CD14-positive monocyte (primary cell): ENCODE measurements around the gene SDC4. TPM values are rescaled to one million over a fixed set of nuclear protein-coding genes. Genes with fewer than 3 reads are reported as not detected.

ENCODE experiments used
- DNase-seq, 3 donors: peaks; one replicate each; pipeline ENCODE4 v3.0.0-alpha.2; 2011 to 2022
- H2AFZ ChIP-seq: 2 replicates; pipeline ENCODE4 v1.6.0; 2012; ENCODE audit warnings: mild to moderate bottlenecking, low read depth, low read length, inconsistent platforms; ENCODE audit not compliant: insufficient read depth, poor library complexity, severe bottlenecking
- H3K27ac ChIP-seq, 2 donors: 1 replicate in 1 of 2; 2 replicates in 1 of 2; pipeline ENCODE4 v1.5.1; 2012 to 2013; ENCODE audit warnings: low read length in 2 of 2, control low read depth in 1 of 2, inconsistent platforms in 1 of 2, low read depth in 1 of 2, mild to moderate bottlenecking in 1 of 2
- H3K27me3 ChIP-seq, 2 donors: one replicate each; pipeline versions ENCODE4 v1.6.0 to v1.6.1; 2011 to 2013; ENCODE audit warnings: low read length in 2 of 2; ENCODE audit not compliant: control insufficient read depth in 2 of 2, insufficient read depth in 2 of 2
- H3K36me3 ChIP-seq, 2 donors: replicated peaks in 1 of 2; 1 replicate in 1 of 2; 2 replicates in 1 of 2; pipeline versions ENCODE4 v1.5.1 to v1.6.1; 2012 to 2013; ENCODE audit warnings: low read length in 2 of 2, control low read depth in 1 of 2, inconsistent platforms in 1 of 2, mild to moderate bottlenecking in 1 of 2; ENCODE audit not compliant: insufficient read depth in 2 of 2, control insufficient read depth in 1 of 2
- H3K4me1 ChIP-seq, 2 donors: 1 replicate in 1 of 2; 2 replicates in 1 of 2; pipeline versions ENCODE4 v1.5.1 to v1.6.1; 2012 to 2013; ENCODE audit warnings: low read length in 2 of 2, control low read depth in 1 of 2, inconsistent platforms in 1 of 2, mild to moderate bottlenecking in 1 of 2, moderate library complexity in 1 of 2; ENCODE audit not compliant: insufficient read depth in 2 of 2, control insufficient read depth in 1 of 2
- H3K4me2 ChIP-seq: replicated peaks from 2 replicates; pipeline ENCODE3; 2012; ENCODE audit warnings: low read length, moderate library complexity, mild to moderate bottlenecking; ENCODE audit not compliant: poor library complexity, severe bottlenecking; ENCODE audit errors: extremely low read depth
- H3K4me3 ChIP-seq, 3 experiments: fragments of 200-600 bp in 1 of 3; sonication (generic) in 1 of 3; replicated peaks in 1 of 3; 1 replicate in 2 of 3; 2 replicates in 1 of 3; pipeline ENCODE4 v1.5.1; 2011 to 2013; ENCODE audit warnings: low read length in 3 of 3, mild to moderate bottlenecking in 3 of 3, control low read depth in 2 of 3, low read depth in 2 of 3, inconsistent platforms in 1 of 3, moderate library complexity in 1 of 3
- H3K79me2 ChIP-seq: 2 replicates; pipeline ENCODE4 v1.6.0; 2012; ENCODE audit warnings: mild to moderate bottlenecking, control low read depth, inconsistent platforms, low read length, moderate library complexity; ENCODE audit not compliant: insufficient read depth
- H3K9ac ChIP-seq: 2 replicates; pipeline ENCODE4 v1.6.0; 2017; ENCODE audit warnings: low read length, mild to moderate bottlenecking; ENCODE audit not compliant: insufficient read depth, poor library complexity, severe bottlenecking
- H3K9me3 ChIP-seq, 2 donors: replicated peaks in 1 of 2; 1 replicate in 1 of 2; 2 replicates in 1 of 2; pipeline versions ENCODE4 v1.5.1 to v1.6.1; 2012 to 2013; ENCODE audit warnings: low read length in 2 of 2, control low read depth in 1 of 2; ENCODE audit not compliant: control insufficient read depth in 1 of 2, insufficient read depth in 1 of 2
- H4K20me1 ChIP-seq: 2 replicates; pipeline ENCODE4 v1.6.0; 2012; ENCODE audit warnings: mild to moderate bottlenecking, low read length, control low read depth, moderate library complexity; ENCODE audit not compliant: insufficient read depth
- H3K27ac Mint-ChIP-seq, 7 donors: one replicate each; pipeline ENCODE4 v1.8.0; 2020; ENCODE audit warnings: mild to moderate bottlenecking in 7 of 7, mixed read lengths in 7 of 7, moderate library complexity in 6 of 7, inconsistent platforms in 2 of 7
- H3K27me3 Mint-ChIP-seq, 3 donors: one replicate each; pipeline ENCODE4 v1.8.0; 2021 to 2022; ENCODE audit warnings: low read depth in 3 of 3, mild to moderate bottlenecking in 3 of 3, mixed read lengths in 3 of 3, moderate library complexity in 3 of 3, inconsistent platforms in 1 of 3
- H3K36me3 Mint-ChIP-seq, 2 donors: one replicate each; pipeline ENCODE4 v1.8.0; 2020; ENCODE audit warnings: mixed read lengths in 2 of 2, inconsistent platforms in 1 of 2, mild to moderate bottlenecking in 1 of 2
- H3K4me1 Mint-ChIP-seq: one replicate; pipeline ENCODE4 v1.8.0; 2020; ENCODE audit warnings: mild to moderate bottlenecking, mixed read lengths
- H3K4me3 Mint-ChIP-seq, 2 donors: one replicate each; pipeline ENCODE4 v1.8.0; 2020; ENCODE audit warnings: mild to moderate bottlenecking in 2 of 2, mixed read lengths in 2 of 2, moderate library complexity in 1 of 2
- H3K9me3 Mint-ChIP-seq, 7 donors: one replicate each; pipeline ENCODE4 v1.8.0; 2020 to 2022; ENCODE audit warnings: mixed read lengths in 7 of 7, mild to moderate bottlenecking in 6 of 7, moderate library complexity in 6 of 7, inconsistent platforms in 2 of 7
- WGBS: methylation state at CpG from one replicate; pipeline ENCODE4 v1.1.5; 2013; ENCODE audit warnings: missing lambda C conversion rate; ENCODE audit not compliant: insufficient coverage; 5-methylcytosine and 5-hydroxymethylcytosine counted together
- intact Hi-C, 2 donors: fragments of 100-400 bp; cut with micrococcal nuclease; formaldehyde crosslinking; loops; one replicate each; pipeline versions ENCODE4 v1.15.0 to v1.15.1; 2023
- polyA plus RNA-seq, 3 donors: library from polyadenylated mRNA; depleted of rRNA in 1 of 3; unstranded in 2 of 3; stranded (reverse) in 1 of 3; fragments of 300-500 nt in 2 of 3; fragments of >200 nt in 1 of 3; fragmentation: Illumina TruSeq in 2 of 3; gene quantifications; 1 replicate in 2 of 3; 2 replicates in 1 of 3; pipeline ENCODE4 v1.2.3, GENCODE V29; 2012 to 2021
- TF ChIP-seq, protein P1 (sequence below): fragments of 200-600 bp; IDR thresholded peaks from one replicate; pipeline ENCODE4 v1.8.0; 2022; ENCODE audit warnings: antibody characterized with exemption, mild to moderate bottlenecking

SDC4 gene
- polyA plus RNA-seq, 3 donors: 1.6 to 5.1 (median 1.9) TPM

DNA sequence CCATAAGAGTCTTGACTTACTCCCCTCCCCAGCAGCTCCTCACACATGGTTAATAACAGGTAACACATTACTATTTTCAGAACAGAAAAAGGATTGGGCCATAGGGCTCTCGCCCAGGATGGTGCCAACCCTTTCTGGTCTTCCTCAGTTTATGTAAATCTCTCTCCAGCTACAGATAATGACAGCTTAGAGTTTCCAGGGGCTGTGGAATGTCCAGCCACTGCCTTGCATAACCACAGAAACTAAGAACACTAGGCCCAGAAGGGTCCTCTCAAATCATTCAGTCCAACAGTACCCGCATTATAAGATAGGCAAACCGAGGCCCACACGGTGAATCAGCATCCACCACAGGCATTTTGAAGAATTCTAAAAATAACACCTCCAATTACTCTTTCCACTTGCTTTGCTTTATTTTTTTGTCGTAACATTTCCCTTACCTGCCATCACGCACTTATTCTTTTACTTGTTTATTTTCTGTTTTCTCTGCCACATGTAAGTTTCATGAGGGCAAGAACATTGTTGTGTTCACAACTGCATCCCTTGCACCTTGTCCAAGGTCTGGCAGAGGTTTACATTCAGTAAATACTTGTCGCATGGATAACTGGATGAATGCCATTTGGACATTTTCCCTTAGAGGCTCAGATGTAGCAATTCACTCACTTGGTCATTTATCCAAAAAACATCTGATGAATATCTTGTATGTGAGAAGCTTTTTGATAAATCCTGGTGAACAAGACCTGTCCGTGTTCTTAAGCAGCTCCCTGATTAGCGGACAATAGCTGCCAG, 6.4 kb upstream of the SDC4 start:
- peaks cover 2% of the 10 kb centered on the region in 3 donors for H3K27me3 Mint-ChIP-seq
- Histone ChIP-seq H3K27ac (no peak overlapping the region), H3K9me3 (no peaks in the 10 kb centered on the region), H2AFZ (no peak overlapping the region), H3K36me3 (no peaks in the 10 kb centered on the region), H3K9ac (no peak overlapping the region), H4K20me1 (no peaks in the 10 kb centered on the region), H3K4me3 (no peak overlapping the region), H3K27me3 (no peaks in the 10 kb centered on the region), H3K4me2 (no peak overlapping the region), H3K79me2 (no peaks in the 10 kb centered on the region), H3K4me1 (peaks cover 16 to 22% of the 10 kb centered on the region in 2 donors)
- WGBS: 100% methylated on average over 6 of the region's 9 CpGs
- H3K27ac Mint-ChIP-seq: no peak overlapping the region
- H3K4me1 Mint-ChIP-seq: peaks cover 25% of the 10 kb centered on the region
- H3K36me3 Mint-ChIP-seq: no peaks in the 10 kb centered on the region
- H3K4me3 Mint-ChIP-seq: no peak overlapping the region
- TF ChIP-seq, protein P1, sequence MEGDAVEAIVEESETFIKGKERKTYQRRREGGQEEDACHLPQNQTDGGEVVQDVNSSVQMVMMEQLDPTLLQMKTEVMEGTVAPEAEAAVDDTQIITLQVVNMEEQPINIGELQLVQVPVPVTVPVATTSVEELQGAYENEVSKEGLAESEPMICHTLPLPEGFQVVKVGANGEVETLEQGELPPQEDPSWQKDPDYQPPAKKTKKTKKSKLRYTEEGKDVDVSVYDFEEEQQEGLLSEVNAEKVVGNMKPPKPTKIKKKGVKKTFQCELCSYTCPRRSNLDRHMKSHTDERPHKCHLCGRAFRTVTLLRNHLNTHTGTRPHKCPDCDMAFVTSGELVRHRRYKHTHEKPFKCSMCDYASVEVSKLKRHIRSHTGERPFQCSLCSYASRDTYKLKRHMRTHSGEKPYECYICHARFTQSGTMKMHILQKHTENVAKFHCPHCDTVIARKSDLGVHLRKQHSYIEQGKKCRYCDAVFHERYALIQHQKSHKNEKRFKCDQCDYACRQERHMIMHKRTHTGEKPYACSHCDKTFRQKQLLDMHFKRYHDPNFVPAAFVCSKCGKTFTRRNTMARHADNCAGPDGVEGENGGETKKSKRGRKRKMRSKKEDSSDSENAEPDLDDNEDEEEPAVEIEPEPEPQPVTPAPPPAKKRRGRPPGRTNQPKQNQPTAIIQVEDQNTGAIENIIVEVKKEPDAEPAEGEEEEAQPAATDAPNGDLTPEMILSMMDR: no peak
- H3K9me3 Mint-ChIP-seq: no peaks in the 10 kb centered on the region
- DNase-seq: no peak
- intact Hi-C loops: no loop called here

- Mint-ChIP-seq H3K36me3 (no peaks in the 10 kb centered on the region), H3K4me1 (peaks cover 16% of the 10 kb centered on the region), H3K9me3 (no peaks in the 10 kb centered on the region), H3K27ac (no peak overlapping the region), H3K4me3 (no peak overlapping the region), H3K27me3 (peaks cover 3 to 6% (median 4%) of the 10 kb centered on the region in 3 donors)
- H3K4me3 ChIP-seq: no peak overlapping the region
- no peaks in the 10 kb centered on the region for H3K79me2 ChIP-seq
- DNase-seq: no peak
- intact Hi-C loops: no loop called here
- no peaks in the 10 kb centered on the region for H3K9me3 ChIP-seq
- H2AFZ ChIP-seq: no peak overlapping the region
- H3K36me3 ChIP-seq: no peaks in the 10 kb centered on the region
- TF ChIP-seq, protein P1: no peak
- H3K27ac ChIP-seq: no peak overlapping the region
- no peak overlapping the region for H3K4me2 ChIP-seq
- 100% methylated on average over 1 of the region's 1 CpG for WGBS
- no peaks in the 10 kb centered on the region for H3K27me3 ChIP-seq
- peaks cover 8 to 13% of the 10 kb centered on the region in 2 donors for H3K4me1 ChIP-seq
- no peak overlapping the region for H3K9ac ChIP-seq
- H4K20me1 ChIP-seq: no peaks in the 10 kb centered on the region
Measured at GRCh38 chr20:45353746-45354145, 5.5 kb upstream of the SDC4 start.
